Activated gamma-delta T cell treated with Interleukin-2 at 50 U/mL for 16 hours (primary cell): ENCODE data around the gene SATB1.
"Not testable (repeated sequence)": the region's sequence is repeated elsewhere in the genome, so short reads cannot be mapped to it uniquely, and the experiment has no call there.

Experiments used
- DNase-seq: peaks from one replicate; pipeline ENCODE4 v3.0.0-alpha.2; 2020

SATB1 gene

DNA sequence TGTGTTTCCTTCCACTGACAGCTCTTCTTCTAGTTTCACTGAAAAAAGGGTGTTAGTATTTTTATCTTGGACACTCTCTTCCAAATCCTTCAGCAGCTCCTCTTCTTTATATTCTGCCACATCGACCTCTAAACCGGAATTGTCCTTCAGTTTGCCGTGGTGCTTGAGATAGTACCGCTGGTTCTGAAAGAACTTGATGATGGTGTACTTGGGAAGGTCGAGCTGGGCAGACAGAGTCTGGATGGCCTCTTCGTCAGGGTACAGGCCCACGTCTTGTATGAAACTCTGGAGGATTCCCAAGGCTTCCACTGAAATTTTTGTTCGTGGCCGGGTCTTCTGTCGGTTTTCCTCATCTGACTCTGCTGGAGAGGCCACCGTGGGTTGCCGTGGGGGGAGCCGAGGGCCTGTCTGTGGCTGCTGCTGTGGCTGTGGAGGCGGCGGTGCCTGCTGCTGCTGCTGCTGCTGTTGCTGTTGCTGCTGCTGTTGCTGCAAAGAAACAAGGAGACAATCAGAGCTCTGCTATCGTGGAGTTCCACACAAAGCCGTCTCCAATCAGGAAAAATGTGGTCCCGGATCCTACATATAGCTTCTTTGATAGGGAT, 75.8 kb downstream of the SATB1 start:
- no peak for DNase-seq

DNA sequence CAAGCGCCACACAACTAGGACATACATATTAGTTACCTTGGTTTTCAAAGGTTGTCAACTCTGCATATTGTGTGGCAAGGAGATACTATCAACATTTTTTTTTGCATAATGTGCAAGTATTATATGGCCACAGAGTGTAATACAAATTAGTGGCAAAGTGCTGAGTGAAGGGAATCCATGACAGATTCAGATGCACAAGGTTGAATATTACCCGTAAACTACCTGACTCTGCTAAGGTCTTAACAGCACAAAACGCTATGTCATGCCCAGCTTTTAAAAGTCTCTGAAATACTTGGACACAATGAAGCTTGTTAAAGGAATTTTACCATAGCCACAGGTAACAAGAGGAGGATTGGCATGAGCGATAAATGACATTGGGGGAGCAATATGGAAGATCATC, 79.0 kb downstream of the SATB1 start:
- DNase-seq = no peak

DNA sequence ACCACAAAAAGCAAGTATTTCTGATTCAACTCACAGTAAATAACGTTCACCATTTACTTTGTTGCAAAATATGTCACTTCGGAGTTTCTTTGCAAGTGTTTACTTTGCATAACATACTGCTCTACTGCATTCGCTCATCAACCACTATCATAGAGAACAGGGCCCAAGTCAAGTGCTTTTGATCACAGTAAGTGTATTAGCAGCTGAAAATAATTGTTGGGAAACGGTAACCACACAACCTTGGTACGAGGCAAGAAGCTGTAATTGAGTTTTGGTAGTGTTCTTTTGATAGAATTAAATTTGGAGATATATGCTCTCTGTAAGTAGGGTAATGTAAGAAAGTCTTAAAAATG, 80.1 kb downstream of the SATB1 start:
- DNase-seq = no peak

DNA sequence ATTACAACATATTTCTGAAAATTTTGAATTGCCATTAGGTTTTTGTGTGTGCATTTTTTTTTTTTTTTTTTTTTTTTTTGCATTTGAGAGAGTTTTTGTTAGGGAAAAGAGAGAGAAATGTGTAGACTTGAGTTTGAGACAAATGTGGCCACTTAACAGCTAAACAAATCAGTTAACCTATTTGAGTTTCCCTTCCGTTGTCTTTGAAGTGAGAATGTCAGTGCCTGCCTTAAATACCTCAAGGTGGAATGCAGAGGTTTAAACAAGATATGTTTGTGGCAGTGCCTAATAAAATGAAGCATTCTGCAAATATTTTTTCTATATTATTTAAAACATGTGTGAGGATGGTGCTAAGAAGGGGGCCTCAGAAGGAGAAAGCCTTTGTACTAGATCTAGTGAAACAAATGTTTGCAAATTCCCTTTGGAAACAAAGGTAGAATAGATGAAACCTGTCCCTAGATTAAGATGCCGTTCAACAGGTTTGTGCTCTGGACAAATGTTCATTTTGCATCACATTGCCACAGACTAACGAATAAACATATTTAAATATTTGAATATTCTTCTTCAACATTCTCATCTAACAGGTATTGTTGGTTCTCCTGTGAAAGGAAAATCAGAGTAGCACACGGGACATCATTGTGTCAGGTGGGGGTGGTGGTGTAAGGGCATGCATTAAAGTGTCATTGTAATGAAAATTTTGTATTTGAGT, 80.7 kb downstream of the SATB1 start:
- DNase-seq = no peak

DNA sequence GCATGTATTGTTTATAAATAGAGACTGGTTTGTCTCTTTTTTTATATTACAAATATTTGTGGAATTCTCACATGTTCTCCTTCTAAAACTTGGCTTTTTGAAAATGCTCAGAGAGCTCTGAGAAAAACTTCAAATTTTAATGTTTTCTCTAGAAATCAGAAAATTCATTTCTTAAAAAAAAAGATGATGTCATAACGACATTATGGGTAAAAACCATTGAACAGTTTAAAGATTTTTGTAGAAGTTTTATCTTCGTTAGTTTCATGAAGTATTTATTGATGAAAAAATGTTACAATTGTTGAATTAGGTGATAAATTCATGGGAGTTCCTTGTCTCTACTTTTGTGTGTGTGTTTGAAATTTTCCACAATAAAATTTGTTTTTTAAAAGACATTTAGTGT, 81.3 kb downstream of the SATB1 start:
- no peak for DNase-seq

DNA sequence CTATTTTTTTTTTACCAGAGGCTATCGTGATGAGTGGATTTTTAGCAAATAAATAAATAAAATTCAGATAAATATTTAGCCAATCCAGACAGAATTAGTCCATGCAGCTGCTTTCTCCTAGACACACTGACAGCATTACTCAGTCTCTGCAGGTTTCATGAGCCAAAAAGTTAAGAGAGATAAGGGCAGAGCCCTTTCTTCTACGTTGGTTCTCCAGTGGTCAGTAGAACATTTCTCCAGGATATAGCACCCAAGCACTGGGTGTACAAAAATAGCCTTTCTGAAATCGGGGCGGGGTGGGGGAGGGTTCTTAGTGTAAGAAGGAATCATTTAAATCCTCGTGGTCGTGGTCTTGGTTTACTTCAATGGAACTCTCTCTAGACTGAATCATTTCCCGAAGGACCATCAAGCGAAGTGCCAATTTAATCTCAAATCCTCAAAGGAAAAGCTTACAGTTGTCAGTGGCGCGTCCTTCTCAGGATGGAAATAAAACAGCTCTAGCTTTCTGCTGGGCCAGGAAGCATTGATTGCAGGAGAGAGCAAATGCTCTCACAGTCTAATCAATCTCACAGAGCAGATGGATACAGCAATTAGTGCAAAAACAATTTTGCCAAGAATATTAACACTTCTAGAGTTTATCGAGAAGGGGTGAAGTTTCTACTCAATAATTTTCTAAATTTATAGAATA, 86.2 kb downstream of the SATB1 start:
- no peak for DNase-seq

DNA sequence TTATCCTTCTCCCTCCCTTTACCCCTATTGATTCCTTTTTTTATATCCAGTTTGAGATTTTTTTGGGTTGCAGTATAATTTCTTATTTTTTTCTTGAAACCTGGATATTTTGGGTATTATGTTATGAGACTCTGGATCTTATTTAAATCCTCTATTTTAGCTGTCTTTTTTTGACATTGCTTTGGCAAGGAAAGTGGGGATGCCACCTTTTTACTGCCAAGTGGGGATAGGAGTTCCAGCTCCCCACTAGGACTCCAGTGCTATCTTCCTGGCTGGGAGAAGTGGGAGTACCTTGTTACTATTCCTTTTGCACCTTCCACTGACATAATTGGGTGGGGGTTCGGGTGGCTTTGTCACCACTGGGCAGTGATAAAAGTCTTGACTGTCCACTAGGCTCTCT, 87.9 kb downstream of the SATB1 start:
- DNase-seq = no peak

DNA sequence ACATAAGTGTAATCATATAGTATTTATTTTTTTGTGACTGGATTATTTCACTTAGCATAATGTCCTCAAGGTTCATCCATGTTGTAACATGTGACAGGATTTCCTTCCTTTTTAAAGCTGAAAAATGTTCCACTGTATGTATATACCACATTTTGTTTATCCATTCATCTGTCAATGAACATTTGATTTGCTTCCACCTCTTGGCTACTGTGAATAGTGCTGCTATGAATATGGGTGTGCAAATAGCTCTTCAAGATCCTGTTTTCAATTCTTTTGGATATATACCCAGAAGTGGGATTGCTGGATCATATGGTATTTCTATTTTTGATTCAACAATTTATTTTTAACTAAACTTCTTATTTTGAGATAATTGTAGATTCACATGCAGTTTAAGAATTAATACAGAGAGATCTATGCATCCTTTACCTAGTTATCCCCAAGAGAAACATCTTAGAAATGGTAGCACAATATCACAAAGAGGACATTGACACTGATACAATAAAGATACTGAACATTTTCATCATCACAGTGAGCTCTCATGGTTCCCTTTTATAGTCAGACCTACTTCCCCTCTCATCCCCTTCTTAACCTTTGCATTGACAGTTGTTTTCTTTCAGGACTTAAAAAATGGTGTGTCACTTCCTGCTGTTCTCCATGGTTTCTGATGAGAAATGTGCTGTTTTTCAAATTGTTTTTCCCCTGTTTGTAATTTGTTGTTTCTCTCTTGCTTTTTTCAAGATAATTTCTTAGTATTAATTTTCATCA, 90.1 kb downstream of the SATB1 start:
- DNase-seq = no peak

DNA sequence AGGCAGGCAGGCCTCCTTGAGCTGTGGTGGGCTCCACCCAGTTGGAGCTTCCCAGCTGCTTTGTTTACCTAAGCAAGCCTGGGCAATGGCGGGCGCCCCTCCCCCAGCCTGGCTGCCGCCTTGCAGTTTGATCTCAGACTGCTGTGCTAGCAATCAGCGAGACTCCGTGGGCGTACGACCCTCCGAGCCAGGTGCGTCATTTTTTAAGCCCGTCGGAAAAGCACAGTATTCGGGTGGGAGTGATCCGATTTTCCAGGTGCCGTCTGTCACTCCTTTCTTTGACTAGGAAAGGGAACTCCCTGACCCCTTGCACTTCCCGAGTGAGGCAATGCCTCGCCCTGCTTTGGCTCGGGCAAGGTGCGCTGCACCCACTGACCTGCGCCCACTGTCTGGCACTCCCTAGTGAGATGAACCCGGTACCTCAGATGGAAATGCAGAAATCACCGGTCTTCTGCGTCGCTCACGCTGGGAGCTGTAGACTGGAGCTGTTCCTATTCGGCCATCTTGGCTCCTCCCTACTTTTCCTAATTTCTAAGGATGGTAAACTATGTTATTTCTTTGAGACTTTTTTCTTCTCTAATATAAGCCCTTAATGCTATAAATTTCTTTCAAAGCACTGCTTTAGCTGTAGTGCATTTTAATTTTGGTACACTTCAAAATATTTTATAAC, 94.2 kb downstream of the SATB1 start:
- DNase-seq = not testable (repeated sequence)

DNA sequence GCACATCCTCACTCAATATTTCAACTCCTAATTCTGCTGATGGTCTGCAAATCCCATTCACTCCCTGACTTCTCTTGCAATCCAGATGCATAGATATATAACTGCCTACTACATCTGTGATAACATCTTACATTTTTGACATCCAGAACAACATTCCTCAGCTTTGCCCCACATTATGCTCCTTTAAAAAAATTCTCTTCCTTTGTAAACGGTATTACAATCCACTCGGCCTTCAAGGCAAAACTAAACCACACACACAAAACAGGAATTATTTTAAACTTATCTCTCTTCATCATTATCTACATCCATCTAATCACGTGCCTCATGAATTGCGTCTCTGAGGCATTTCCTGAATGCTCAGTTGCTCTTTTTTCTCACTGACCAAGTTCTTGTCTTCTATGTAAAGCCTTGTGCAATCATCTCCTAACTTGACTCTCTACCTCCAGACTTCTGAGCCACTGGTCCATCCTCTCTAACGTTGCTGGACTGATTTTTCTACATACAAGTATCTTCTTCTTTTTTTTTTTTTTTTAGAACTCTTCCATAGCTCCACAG, 117.0 kb downstream of the SATB1 start:
- DNase-seq = no peak

DNA sequence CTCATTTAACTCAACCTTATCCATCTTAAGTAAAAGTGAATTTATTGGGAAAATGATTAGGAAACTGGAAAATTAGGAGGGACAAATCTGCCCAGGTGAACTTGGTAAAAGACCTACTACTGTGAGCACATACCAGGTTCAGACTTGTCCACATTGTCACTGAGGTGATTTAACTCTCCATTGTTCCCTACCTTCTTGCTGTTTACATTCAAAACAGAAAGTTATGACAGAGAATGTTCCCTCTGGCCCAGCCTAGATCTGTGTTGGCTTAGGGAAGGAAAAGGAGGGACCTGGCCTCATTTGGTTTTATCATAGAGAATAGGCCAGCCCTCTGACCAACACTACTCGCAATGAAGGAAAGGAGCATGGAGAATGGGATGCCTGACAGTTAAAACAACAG, 117.6 kb downstream of the SATB1 start:
- no peak for DNase-seq

DNA sequence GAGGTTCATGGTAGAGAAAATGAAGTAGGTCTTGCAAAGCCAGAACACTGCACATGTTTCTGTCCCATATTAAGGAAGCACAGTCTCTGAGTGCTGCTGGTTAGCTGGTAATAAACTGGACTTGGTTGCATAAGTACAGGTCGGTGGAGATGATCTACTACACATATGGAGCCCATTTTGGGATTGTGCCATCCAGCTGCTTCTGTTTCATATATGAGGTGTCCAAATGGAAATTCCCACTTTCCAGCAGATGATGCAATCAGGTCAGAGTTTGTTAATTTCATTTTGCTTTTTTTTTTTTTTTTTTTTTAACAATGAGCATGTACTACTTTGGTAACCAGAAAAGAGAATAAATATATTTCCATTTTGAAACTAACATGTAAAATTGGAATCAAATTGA, 122.6 kb downstream of the SATB1 start:
- no peak for DNase-seq

DNA sequence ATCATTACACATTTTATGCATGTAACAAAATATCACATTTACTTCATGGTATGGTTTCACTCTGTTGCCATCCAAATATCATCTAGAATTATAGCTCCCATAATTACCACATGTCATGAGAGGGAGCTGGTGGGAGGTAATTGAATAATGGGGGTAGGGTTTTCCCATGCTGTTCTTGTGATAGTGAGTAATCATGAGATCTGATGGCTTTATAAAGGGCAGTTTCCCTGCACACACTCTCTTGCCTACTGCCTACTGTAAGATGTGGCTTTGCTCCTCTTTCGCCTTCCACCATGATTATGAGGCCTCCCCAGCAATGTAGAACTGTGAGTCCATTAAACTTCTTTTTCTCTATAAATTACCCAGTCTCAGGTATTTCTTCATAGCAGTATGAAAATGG, 123.4 kb downstream of the SATB1 start:
- no peak for DNase-seq

DNA sequence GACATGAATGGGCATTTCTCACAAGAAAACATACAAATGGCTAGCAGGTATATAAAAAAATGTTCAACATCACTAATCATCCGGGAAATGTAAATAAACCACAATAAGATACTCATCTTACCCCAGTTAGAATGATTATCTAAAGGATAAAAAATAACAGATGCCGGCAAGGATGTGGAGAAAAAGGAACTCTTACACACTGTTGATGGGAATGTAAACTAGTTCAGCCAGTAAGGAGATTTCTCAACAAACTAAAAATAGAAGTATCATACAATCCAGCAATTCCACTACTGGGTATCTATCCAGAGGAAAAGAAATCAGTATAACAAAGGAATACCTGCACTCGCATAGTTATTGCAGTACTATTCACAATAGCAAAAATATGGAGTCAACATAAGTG, 124.2 kb downstream of the SATB1 start:
- DNase-seq = no peak

DNA sequence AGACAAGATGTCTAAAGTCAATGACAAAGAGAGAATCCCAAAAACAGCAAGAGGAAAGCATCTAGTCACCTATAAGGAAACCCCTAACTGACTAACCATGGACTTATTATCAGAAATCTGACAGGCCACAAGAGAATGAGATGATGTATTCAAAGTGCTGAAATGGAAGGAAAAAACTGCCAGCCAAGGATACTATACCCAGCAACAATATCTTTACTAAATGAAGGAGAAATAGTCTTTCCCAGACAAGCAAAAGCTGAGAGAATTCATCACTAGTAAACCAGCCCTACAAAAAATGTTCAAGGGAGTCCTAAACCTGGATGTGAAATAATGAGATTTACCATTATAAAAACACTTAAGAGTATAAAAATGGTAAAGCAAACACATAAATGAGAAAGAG, 128.0 kb downstream of the SATB1 start:
- no peak for DNase-seq
